OCI-LY1 (cell line): ENCODE measurements around the gene BCAR1.

Experiments
- H2AFZ ChIP-seq: fragments of 200-600 bp; sonication (generic), shearing (Covaris generic); 2 replicates; pipeline ENCODE4 v1.6.0; 2014; ENCODE audit warnings: antibody characterized with exemption, mild to moderate bottlenecking, low read length
- H3F3A ChIP-seq: fragments of 200-600 bp; sonication (generic), shearing (Covaris generic); 2 replicates; pipeline ENCODE4 v1.6.0; 2014; ENCODE audit warnings: mild to moderate bottlenecking, antibody characterized with exemption, low read length, moderate library complexity; ENCODE audit not compliant: insufficient read depth
- H3K27ac ChIP-seq: fragments of 200-600 bp; sonication (generic); 2 replicates; pipeline ENCODE4 v1.5.1; 2014; ENCODE audit warnings: low read length, mixed run types, mild to moderate bottlenecking, low read depth; ENCODE audit not compliant: poor library complexity, severe bottlenecking
- H3K27me3 ChIP-seq: fragments of 200-600 bp; sonication (generic); 2 replicates; pipeline ENCODE4 v1.6.0; 2014; ENCODE audit warnings: antibody characterized with exemption, mild to moderate bottlenecking, low read length, moderate library complexity; ENCODE audit not compliant: insufficient read depth
- H3K36me3 ChIP-seq: fragments of 200-600 bp; sonication (generic); 2 replicates; pipeline ENCODE4 v1.6.1; 2014; ENCODE audit warnings: mild to moderate bottlenecking, antibody characterized with exemption, low read length, moderate library complexity, mixed read lengths; ENCODE audit not compliant: insufficient read depth
- H3K4me1 ChIP-seq: fragments of 200-600 bp; sonication (generic); 2 replicates; pipeline ENCODE4 v1.5.1; 2014; ENCODE audit warnings: mild to moderate bottlenecking, low read length, moderate library complexity; ENCODE audit not compliant: insufficient read depth, severe bottlenecking
- H3K4me2 ChIP-seq: fragments of 200-600 bp; sonication (generic), shearing (Covaris generic); 2 replicates; pipeline ENCODE4 v1.6.1; 2014; ENCODE audit warnings: low read length
- H3K4me3 ChIP-seq: fragments of 200-600 bp; sonication (generic); 2 replicates; pipeline ENCODE4 v1.5.1; 2014; ENCODE audit warnings: low read length, low read depth, mild to moderate bottlenecking, mixed read lengths; ENCODE audit not compliant: poor library complexity, severe bottlenecking
- H3K79me2 ChIP-seq: fragments of 200-600 bp; shearing (Covaris generic); 2 replicates; pipeline ENCODE4 v1.6.1; 2016; ENCODE audit warnings: mixed run types, low read length, mixed read lengths; ENCODE audit not compliant: insufficient read depth
- H3K9ac ChIP-seq: fragments of 200-600 bp; sonication (generic), shearing (Covaris generic); 2 replicates; pipeline ENCODE4 v1.6.1; 2014; ENCODE audit warnings: mild to moderate bottlenecking, low read length, mixed read lengths
- H3K9me2 ChIP-seq: fragments of 200-600 bp; sonication (generic), shearing (Covaris generic); 2 replicates; pipeline ENCODE4 v1.6.1; 2014; ENCODE audit warnings: low read depth, mild to moderate bottlenecking, low read length, mixed read lengths
- H3K9me3 ChIP-seq: fragments of 200-600 bp; shearing (Covaris generic); 2 replicates; pipeline ENCODE4 v1.6.1; 2014; ENCODE audit warnings: low read length, mixed read lengths
- H4K20me1 ChIP-seq: fragments of 200-600 bp; sonication (generic), shearing (Covaris generic); 2 replicates; pipeline ENCODE4 v1.6.0; 2016; ENCODE audit warnings: mild to moderate bottlenecking, low read length; ENCODE audit not compliant: insufficient read depth
- CTCF ChIP-seq: fragments of 200-600 bp; sonication (generic), shearing (Covaris generic); IDR thresholded peaks from 2 replicates; pipeline ENCODE4 v1.5.1; 2017; ENCODE audit warnings: mild to moderate bottlenecking, antibody characterized with exemption, low read length, moderate library complexity, mixed read lengths
- EZH2 ChIP-seq: fragments of 200-600 bp; sonication (generic), shearing (Covaris generic); IDR thresholded peaks from 2 replicates; pipeline ENCODE4 v1.8.0; 2017; ENCODE audit warnings: borderline replicate concordance, mixed run types, mild to moderate bottlenecking, antibody characterized with exemption, low read length, moderate library complexity, mixed read lengths

Gene BCAR1, protein sequence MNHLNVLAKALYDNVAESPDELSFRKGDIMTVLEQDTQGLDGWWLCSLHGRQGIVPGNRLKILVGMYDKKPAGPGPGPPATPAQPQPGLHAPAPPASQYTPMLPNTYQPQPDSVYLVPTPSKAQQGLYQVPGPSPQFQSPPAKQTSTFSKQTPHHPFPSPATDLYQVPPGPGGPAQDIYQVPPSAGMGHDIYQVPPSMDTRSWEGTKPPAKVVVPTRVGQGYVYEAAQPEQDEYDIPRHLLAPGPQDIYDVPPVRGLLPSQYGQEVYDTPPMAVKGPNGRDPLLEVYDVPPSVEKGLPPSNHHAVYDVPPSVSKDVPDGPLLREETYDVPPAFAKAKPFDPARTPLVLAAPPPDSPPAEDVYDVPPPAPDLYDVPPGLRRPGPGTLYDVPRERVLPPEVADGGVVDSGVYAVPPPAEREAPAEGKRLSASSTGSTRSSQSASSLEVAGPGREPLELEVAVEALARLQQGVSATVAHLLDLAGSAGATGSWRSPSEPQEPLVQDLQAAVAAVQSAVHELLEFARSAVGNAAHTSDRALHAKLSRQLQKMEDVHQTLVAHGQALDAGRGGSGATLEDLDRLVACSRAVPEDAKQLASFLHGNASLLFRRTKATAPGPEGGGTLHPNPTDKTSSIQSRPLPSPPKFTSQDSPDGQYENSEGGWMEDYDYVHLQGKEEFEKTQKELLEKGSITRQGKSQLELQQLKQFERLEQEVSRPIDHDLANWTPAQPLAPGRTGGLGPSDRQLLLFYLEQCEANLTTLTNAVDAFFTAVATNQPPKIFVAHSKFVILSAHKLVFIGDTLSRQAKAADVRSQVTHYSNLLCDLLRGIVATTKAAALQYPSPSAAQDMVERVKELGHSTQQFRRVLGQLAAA

DNA sequence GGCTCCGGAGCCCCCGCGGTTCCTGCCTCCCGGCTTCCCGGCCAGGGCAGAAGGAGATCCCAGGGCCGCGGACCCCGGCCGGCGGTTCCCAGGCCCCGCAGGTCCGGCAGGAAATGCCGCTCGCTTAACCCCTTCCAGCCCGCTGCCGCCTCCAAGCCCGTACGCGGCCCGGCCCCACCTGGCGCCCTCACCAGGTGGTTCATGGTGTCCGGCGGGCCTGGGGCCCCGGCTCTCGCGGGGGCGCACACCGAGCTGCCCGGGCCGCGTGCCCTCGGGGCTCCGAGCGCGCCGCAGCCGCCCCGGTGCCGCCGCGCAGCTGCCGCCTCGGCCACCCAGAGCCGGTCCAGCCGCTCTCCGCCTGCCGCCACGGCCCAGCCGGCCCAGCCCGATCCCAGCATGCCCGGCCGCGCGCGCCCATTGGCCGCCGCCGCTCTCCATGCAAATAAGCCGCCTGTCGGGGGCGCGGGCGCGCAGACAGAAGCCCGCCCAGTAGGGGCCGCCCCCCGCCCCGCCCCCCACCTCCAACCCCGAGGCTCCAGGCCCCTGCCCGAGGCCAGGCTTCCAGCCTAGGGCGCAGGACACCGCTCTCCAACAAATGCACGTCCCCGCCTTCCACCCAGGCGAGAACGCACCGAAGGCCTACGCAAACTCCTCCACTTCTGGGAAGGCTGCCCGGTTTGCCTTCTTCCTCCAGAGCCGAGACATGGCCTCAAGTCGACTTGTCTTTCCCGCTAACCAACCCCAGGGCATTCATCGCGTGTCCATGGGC is at the start of gene BCAR1:
Gene BCAR1 (minus strand): TSS at position 345 of the 769 bp plus-strand sequence. CDS start 142 bp downstream, at position 203.
- Histone ChIP-seq H3K4me1 (peaks cover 11% of the 10 kb centered on the region), H3K36me3 (no peaks in the 10 kb centered on the region), H3K4me3 (peak within 1 kb of the TSS; percentile 68), H3K4me2 (peak within 1 kb of the TSS; percentile 76), H3K79me2 (no peaks in the 10 kb centered on the region), H2AFZ (no peak within 1 kb of the TSS), H3K9ac (peak within 1 kb of the TSS; percentile 62), H4K20me1 (no peaks in the 10 kb centered on the region), H3F3A (no peaks in the 10 kb centered on the region), H3K27ac (no peak within 1 kb of the TSS), H3K9me3 (no peaks in the 10 kb centered on the region), H3K9me2 (no peaks in the 10 kb centered on the region), H3K27me3 (peaks cover 15% of the 10 kb centered on the region; the same call in 1 of the 2 replicates)
- TF ChIP-seq CTCF (no peak), EZH2 (no peak)

GRCh38 chr16:75298267-75298666 is 46.8 kb upstream of the BCAR1 start:
- Histone ChIP-seq H3K36me3 (peaks cover 38% of the 10 kb centered on the region; the same call in 1 of the 2 replicates), H3K27ac (no peak overlapping the region), H3K79me2 (no peaks in the 10 kb centered on the region), H3K9me2 (no peaks in the 10 kb centered on the region), H3K27me3 (no peaks in the 10 kb centered on the region), H3K9me3 (no peaks in the 10 kb centered on the region), H4K20me1 (no peaks in the 10 kb centered on the region), H3K4me1 (no peaks in the 10 kb centered on the region), H3K4me3 (no peak overlapping the region), H3K4me2 (no peak overlapping the region), H2AFZ (no peak overlapping the region), H3K9ac (no peak overlapping the region), H3F3A (no peaks in the 10 kb centered on the region)
- TF ChIP-seq EZH2 (no peak), CTCF (no peak)

DNA sequence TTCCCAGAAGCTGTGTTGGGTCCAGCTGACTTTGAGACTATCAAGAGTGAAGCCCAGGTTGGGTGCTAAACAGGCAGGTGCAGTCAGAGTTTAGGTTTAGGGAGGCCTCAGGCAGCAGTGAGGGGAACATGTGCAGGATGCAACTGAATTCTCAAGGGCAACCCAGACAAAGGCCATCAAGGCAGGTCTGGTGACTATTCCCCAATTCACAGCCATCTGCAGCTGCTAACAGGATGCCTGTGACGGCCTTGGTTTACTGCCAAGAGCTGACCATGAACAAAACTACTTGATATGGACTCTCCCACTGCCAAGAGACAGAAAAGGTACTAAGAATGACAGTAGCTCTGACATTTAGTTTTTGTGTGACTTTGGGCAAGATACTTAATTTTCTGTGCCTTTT is 45.2 kb upstream of the BCAR1 start:
- Histone ChIP-seq H4K20me1 (no peaks in the 10 kb centered on the region), H3K27me3 (no peaks in the 10 kb centered on the region), H3K9me2 (no peaks in the 10 kb centered on the region), H2AFZ (no peak overlapping the region), H3K4me1 (no peaks in the 10 kb centered on the region), H3K9me3 (no peaks in the 10 kb centered on the region), H3K4me3 (no peak overlapping the region), H3K27ac (no peak overlapping the region), H3K4me2 (no peak overlapping the region), H3K9ac (no peak overlapping the region), H3F3A (no peaks in the 10 kb centered on the region), H3K79me2 (no peaks in the 10 kb centered on the region), H3K36me3 (peaks cover 47% of the 10 kb centered on the region; the same call in 1 of the 2 replicates)
- TF ChIP-seq EZH2 (no peak), CTCF (no peak)
